Pons (tissue), 1 donor: ENCODE results near the gene IFNLR1.

Experiments used
- DNase-seq: peaks from one replicate; pipeline ENCODE4 v3.0.0-alpha.2; 2016; ENCODE audit warnings: low spot score

The IFNLR1 gene

GRCh38 chr1:24175033-24175755 is 11.9 kb downstream of the IFNLR1 start:
- DNase-seq: no peak

DNA sequence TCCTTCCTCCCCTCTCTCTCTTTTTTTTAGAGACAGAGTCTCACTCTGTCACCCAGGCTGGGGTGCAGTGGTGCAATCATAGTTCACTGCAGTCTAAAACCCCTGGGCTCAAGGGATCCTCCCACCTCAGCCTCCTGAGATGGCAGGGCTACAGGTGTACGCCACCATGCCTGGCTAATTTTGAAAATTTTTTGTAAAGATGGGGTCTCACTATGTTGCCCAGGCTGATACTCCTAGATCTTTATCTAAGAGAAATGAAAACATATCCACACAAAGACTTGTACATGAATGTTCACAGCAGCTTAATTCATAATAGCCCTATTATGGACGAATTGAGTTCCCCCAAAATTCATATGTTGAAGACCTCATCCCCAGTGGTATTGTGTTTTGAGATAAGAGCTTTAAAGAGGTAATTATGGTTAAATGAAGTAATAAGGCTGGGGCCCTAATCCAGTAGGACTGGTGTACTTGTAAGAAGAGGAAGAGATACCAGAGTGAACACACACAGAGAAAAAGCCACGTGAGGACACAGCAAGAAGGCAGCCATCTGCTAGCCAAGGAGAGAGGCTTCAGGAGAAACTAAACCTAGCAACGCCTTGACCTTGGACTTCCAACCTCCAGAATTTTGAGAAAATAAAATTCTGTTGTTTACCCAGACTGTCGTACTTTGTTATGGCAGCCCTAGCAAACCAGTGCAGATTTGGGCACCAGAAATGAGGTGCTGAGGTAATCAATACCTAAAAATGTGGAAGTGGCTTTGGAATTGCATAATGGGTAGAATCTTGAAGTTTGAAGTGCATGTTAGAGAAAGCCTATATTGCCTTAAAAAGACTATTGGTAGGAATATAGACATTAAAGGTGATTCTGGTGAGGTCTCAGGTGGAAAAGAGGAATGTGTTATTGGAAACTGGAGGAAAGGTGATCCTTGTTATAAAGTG is 13.2 kb downstream of the IFNLR1 start:
- no peak for DNase-seq

- DNase-seq: no peak
These were observed 14.5 kb downstream of the IFNLR1 start for GRCh38 chr1:24172598-24172997.

GRCh38 chr1:24169286-24169685 is 17.8 kb downstream of the IFNLR1 start:
- no peak for DNase-seq

- DNase-seq: no peak
These were observed 18.8 kb downstream of the IFNLR1 start for GRCh38 chr1:24168245-24168644.

- no peak for DNase-seq
These were observed 20.1 kb downstream of the IFNLR1 start for GRCh38 chr1:24167008-24167407.

DNA sequence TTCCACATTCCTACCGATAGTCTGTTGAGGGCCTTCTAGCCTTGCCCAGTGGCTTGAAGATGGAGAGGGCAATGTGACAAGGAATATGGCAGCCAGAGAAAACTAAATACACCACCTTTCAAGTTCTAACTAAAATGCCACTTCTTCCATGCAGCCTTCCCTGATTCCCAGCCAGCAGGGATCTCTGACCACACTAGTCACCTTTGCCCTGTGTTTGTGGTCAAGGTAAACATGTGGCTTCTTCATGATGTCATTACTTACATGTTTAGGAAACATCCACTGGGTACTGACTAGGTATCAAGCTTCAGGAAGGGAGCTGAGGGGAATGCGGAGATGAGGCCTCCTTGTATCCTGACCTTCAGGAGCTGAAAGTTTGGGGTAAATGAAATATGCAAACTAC is 21.6 kb downstream of the IFNLR1 start:
- no peak for DNase-seq

- DNase-seq: no peak
These were observed 23.1 kb downstream of the IFNLR1 start for GRCh38 chr1:24164004-24164403.

- DNase-seq: no peak
These were observed 24.9 kb downstream of the IFNLR1 start for GRCh38 chr1:24162201-24162600.

- DNase-seq: no peak
These were observed 25.8 kb downstream of the IFNLR1 start for GRCh38 chr1:24161270-24161669.

DNA sequence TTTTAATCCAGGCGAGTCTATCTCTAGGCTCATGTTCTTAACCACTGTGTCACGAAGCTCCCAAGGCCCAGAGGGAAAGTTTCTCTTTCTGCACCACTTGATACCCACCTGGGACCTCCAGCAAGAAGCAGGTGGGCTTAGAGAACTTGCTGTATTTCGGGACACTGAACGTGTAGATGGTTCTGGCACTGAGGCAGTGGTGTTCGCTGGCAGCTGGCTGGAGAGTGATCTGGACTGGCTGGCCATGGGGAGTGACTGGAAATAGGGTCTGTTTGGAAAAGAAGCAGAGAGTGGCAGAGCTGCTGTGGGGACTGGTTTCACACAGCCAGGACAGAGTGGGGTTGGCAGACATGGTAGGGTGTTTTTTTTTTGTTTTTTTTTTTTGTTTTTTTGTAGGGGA is 27.7 kb downstream of the IFNLR1 start:
- DNase-seq: no peak

GRCh38 chr1:24157918-24158481 is 29.1 kb downstream of the IFNLR1 start:
- no peak for DNase-seq

- DNase-seq: no peak
These were observed 30.4 kb downstream of the IFNLR1 start for GRCh38 chr1:24156542-24157260.

GRCh38 chr1:24155011-24155782 is 31.9 kb downstream of the IFNLR1 start:
- no peak for DNase-seq

GRCh38 chr1:24154215-24154614 is 32.9 kb downstream of the IFNLR1 start:
- no peak for DNase-seq

- no peak for DNase-seq
These were observed 34.2 kb downstream of the IFNLR1 start for GRCh38 chr1:24152631-24153494.

DNA sequence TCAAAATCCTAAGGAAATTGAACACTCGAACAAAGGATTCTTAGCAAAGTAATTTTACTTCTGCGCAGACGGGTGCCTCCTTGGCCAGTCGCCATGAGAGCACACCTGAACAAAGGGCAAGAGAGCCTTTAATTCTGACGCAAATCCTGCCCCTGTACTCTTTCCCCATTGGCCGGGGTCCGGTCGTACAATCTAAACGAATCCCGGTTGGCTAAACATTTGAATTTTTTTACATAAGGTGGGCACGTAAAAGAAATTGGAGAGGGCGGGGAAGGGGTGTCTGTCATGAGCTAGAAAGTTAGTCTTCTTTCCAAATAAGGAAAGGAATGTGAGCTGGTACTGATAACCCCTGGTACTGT is 35.9 kb downstream of the IFNLR1 start:
- no peak for DNase-seq

DNA sequence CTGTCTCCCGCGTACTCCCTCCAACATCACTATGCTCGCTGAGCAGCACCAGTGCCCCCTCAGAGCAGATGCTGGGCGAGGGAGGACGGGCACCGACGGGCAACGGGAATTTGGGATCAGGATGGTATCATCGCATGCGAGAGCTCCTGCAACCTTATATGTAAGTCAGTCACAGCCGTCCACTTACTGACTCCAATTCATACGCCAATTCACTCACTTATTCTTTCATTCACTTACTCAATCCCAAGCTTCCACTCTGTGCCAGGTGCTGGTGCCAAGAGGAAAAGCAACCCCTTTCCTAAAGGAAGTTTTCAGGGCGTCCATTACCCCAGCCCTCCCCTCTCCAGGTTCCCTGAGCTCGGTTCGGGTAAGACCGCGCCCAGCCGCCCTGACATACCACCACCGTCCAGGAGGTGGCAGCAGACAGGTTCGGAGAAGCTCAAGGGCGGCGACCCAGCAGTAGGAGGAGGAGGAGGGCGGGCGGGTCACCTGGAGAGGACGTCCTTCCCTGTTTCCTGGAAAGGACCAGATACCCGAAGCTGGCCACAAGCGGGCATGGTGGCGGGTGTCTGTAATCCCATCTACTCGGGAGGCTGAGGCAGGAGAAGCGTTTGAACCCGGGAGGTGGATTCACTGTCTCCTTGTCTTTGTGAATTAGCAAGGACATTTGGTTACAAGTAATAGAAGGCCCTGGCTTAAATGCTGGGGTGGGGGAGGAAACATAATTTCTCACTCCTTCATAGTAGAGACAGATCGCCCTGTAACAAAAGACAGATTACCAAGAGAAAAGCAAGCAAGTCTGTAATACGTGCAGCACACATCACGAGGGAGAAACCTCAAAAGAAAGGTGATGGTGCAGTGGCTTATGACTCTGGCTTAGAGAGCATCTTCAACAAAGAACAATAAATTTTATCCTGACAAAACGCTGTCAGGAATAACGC is 36.6 kb downstream of the IFNLR1 start:
- DNase-seq: peak; percentile 59

GRCh38 chr1:24149866-24150233 is 37.2 kb downstream of the IFNLR1 start:
- DNase-seq: no peak
